Stimulated activated CD8-positive, alpha-beta memory T cell treated with anti-CD3 and anti-CD28 coated beads, Interleukin-4, amount 100 ng/mL, for 48 hours (primary cell): ENCODE results near the gene ARSA.
A peak's percentile ranks its signal among the peaks of the same experiment; 100 is the strongest.
"Not testable (repeated sequence)": the region's sequence is repeated elsewhere in the genome, so short reads cannot be mapped to it uniquely, and the experiment has no call there.

Experiments
- DNase-seq: peaks from one replicate; pipeline ENCODE4 v3.0.0-alpha.2; 2020

The ARSA gene

GRCh38 chr22:50627642-50628542, at the start of gene ARSA:
ARSA (minus strand) TSS chr22:50628152; CDS start chr22:50627779, 373 bp downstream.
- DNase-seq = peak; percentile 80

- no peak for DNase-seq
Measured at GRCh38 chr22:50676661-50677492, 48.9 kb upstream of the ARSA start.

GRCh38 chr22:50676180-50676636, 48.3 kb upstream of the ARSA start:
- DNase-seq = no peak

DNA sequence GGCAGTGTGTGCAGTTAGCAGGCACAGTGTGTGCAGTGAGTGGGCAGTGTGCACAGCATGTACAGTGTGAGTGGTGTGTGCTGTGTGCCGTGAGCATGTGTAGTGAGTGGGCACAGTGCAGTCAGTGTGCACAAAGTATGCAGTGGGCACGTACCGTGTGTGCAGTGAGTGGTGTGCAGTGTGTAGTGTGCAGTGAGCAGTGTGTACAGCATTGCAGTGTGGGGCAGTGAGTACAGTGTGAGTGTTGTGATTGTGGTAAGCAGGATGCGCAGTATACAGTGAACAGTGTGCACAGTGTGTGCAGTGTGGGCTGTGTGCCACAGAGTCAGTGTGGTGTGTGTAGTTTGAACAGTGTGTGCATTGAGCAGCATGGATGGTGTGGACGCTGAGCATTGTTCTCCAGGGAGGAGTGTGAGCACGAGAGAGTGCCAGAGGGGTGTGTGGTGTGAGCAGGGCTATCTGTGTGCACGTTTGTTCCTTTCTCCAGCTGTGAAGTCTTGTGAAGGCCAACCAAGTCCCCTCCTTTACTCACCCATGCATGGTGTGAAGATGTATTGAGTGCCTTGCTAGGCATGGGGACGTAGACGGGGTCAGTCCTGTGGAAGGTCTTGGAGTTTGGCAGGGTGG, 47.7 kb upstream of the ARSA start:
- DNase-seq = no peak

- no peak for DNase-seq
Measured at GRCh38 chr22:50674606-50675552, 46.9 kb upstream of the ARSA start.

- no peak for DNase-seq
Measured at GRCh38 chr22:50674130-50674500, 46.2 kb upstream of the ARSA start.

- no peak for DNase-seq
Measured at GRCh38 chr22:50673231-50674129, 45.5 kb upstream of the ARSA start.

DNA sequence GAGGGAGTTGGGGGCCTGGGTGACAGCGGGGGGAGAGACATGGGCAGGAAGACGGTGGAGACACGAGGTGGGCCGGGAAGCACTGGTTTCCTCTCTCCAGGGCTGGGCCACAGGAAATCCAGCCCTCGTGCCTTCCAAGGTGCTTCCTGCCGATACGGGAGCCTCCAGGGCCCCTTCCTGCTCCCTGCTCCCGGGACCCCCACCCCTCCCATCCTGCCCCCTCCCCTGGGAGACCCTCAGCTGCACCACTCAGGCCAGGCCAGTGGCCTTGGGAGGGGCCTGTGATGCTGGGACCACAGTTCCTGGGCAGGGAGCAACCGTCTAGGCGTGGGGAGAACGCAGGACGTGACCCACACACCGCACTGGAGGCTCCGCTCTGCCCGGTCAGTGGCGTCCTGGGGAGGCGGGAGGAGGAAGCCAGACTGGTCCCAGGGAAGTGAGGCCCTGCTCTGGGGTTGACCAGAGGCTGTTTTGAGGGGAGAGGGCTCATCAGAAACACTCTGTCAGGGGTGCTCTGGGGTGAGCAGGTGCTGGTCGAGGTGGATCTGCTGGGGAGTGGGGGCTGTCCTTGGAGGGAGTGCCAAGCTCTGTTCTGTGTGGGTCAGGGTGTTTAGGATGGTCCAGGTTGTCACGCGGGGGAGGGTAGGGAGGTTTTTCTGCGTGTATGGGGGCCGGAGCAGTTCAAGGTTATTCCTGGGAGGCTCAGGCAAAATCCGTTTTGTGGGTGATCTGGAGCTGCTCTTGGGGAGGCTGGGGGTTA, 44.7 kb upstream of the ARSA start, which contains the start of gene SHANK3:
Gene SHANK3, plus strand, starts transcription at position 353 of the 760 bp plus-strand sequence.
- DNase-seq = no peak

- no peak for DNase-seq
Measured at GRCh38 chr22:50672041-50672440, 44.1 kb upstream of the ARSA start.

DNA sequence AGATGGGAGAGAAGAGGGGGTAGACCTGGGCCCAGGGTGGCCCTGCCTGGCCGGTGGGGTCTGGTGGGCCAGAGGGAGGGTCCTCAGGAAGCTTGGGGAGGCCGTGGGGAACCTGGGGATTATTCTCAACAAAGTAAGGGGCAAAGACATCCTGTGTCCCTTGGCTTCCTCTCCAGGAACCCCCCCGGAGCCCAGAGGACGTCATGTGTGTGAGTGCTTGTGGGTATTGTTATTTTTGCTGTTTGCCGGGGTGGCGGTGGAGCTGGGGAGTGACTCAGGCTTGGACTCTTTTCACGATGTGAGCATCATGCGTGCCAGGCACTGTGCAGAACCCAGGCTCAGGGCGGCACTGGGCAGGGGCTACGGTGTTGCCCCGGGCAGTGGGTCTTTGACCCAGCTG, 43.7 kb upstream of the ARSA start:
- DNase-seq = no peak

DNA sequence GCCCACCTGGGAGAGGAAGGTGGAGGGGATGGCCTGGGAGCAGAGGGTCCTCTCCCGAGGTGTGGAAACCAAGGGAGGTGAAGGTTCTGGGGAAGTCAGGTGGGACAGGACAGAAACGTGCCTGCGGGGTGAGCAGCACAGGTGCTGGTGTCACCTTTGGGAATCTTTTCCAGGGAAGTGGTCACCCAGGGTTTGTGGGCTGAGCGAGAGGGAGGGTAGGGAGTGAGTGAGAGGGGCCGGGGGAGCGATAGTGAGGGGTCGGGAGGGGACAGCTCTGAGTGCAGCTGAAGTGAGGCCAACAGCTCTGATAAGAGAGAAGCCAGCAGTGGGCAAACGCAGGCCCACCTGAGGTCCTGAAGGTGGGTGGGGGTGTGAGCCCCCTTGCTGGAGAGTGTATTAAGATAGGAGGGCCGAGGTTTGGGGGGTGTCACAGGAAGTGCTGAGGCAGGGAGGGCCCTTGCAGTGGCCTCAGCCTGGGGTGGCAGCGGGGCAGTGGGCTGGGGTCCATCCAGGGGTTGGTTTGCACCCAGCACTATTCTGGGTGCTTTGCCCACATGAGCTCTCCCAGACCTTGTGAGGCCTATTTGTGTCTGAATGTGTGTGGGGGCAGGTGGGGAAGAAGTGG, 43.1 kb upstream of the ARSA start:
- DNase-seq = no peak

GRCh38 chr22:50670513-50670912, 42.6 kb upstream of the ARSA start:
- no peak for DNase-seq

DNA sequence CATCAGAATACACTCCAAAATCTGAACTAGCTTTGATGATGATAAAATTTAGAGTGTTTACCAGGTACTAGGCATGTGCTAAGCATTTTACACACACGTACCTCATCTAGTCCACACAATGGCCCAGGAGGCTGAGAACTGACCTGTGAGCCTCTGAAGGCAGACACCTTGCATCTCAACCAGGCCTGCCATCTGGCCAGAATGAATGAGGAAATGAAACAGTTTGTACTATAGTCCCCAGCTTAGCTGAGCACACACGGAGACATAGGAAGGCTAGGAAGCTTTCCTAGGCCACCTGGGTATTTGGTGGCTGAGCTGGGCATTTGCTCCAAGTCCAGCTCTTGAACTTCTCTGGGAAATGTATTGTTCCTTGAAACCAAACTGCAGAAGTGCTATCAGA, 37.8 kb upstream of the ARSA start:
- DNase-seq = no peak

DNA sequence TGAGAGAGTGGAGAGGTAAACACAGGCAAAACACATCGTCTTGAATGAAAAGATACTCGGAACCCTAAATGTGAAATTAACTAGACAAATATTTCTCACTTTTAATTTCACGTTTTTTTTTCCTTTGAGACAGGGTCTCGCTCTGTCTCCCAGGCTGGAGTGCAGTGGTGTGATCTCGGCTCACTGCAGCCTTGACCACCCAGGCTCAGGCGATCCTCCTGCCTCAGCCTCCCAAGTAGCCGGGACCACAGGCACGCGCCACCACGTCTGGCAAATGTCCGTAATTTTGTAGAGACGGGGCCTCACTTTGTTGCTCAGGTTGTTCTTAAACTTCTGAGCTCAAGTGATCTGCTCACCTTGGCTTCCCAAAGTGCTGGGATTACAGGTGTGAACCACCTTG, 37.3 kb upstream of the ARSA start:
- no peak for DNase-seq

DNA sequence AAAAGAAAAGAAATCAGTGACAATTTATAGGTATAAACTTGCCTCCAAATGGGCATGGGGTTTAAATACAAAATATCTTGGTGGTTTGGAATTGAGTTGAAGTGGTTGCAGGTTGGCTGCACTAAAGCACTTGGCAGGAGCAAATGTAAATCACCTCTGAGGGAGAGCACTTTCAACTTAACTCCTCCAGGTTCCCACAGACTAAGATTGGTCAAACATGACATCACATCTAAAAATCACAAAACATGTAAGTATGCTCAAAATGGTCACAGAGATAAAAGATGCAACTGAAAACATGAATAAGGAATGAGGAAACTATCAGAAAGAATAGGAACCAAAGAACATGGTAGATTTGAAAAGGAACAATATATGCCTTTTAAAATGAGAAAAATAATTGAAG, 32.4 kb upstream of the ARSA start:
- DNase-seq = no peak

- DNase-seq = not testable (repeated sequence)
Measured at GRCh38 chr22:50659711-50660110, 31.8 kb upstream of the ARSA start.

GRCh38 chr22:50657925-50658324, 30.0 kb upstream of the ARSA start:
- DNase-seq = no peak

DNA sequence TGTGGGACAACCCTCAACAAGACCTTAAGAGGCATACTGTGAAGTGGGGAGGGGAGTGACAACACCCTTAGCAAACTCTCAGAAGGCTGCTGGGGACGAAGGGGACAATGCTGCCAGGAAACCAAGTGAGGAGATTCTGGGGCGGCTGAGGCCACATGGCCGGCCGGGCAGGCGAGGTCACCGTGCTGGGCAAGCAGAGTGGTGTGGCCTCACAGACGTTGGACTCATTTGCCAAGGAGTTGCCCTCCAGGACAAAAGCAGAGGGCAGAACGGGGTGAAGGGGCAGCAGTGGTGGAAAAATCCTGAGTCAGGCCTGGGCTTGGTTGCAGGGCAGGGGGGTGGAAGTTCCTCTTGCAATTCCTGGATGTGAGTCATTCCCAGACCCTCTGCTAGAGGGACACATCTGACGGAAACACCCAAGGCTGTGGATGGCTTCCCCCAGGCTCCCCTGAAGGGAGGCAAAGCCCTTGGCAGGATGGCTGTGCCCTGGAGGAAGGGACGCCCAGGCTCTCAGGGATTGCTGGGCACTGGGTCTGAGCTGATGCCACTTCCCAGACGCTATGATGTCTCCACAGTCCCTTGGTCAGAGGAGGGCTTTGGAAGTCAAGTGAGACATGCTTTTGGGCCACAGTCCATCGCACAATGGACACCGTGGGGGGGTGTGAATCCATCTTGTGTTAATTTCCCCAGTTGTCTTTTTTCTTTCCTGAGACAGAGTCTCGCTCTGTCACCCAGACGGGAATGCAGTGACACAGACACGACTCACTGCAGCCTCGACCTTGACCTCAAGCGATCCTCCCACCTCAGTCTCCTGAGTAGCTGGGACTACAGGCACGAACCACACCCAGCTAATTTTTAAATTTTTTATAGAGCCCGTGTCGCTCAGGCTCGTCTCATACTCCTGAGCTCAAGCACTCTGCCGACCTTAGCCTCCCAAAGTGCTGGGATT, 28.4 kb upstream of the ARSA start:
- no peak for DNase-seq

DNA sequence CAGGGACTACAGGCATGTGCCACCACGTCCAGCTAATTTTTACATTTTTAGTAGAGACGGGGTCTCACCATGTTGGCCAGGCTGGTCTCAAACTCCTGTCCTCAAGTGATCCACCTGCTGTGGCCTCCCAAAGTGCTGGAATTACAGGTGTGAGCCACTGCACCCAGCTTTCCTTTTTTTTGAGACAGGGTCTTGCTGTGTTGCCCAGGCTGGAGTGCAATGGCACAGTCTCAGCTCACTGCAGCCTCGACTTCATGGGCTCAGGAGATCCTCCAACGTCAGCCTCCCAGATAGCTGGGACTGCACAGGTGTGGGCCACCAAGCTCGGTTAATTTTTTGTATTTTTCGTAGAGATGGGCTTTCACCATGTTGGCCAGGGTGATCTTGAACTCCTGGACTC, 26.7 kb upstream of the ARSA start:
- DNase-seq = not testable (repeated sequence)
